Fibroblast of skin of scalp (primary cell): ENCODE data around the gene NKD1.
A peak's percentile ranks its signal among the peaks of the same experiment; 100 is the strongest.

Experiments used
- DNase-seq: peaks from one replicate; pipeline ENCODE4 v3.0.0-alpha.2; 2013

NKD1 gene

GRCh38 chr16:50676684-50677225 lies 128.6 kb downstream of the NKD1 start:
- DNase-seq = no peak

- DNase-seq = no peak
These were observed 129.2 kb downstream of the NKD1 start for GRCh38 chr16:50677351-50677750.

- DNase-seq = no peak
These were observed 130.3 kb downstream of the NKD1 start for GRCh38 chr16:50678531-50678930.

- no peak for DNase-seq
These were observed 131.1 kb downstream of the NKD1 start for GRCh38 chr16:50679266-50679665.

- no peak for DNase-seq
These were observed 131.7 kb downstream of the NKD1 start for GRCh38 chr16:50679676-50680555.

- no peak for DNase-seq
These were observed 132.3 kb downstream of the NKD1 start for GRCh38 chr16:50680556-50680893.

GRCh38 chr16:50681021-50681885 lies 133.1 kb downstream of the NKD1 start, which contains the start of gene SNX20:
SNX20 (minus strand) TSS chr16:50681312; CDS start chr16:50677526, 3,786 bp downstream.
- DNase-seq = no peak

GRCh38 chr16:50683689-50684374 lies 135.6 kb downstream of the NKD1 start:
- no peak for DNase-seq

GRCh38 chr16:50684823-50685461 lies 136.7 kb downstream of the NKD1 start:
- DNase-seq = no peak

GRCh38 chr16:50685462-50686063 lies 137.4 kb downstream of the NKD1 start:
- no peak for DNase-seq

GRCh38 chr16:50688083-50688482 lies 139.9 kb downstream of the NKD1 start:
- peak; percentile 22 for DNase-seq

GRCh38 chr16:50688867-50689266 lies 140.7 kb downstream of the NKD1 start:
- no peak for DNase-seq

GRCh38 chr16:50690177-50690576 lies 142.0 kb downstream of the NKD1 start:
- DNase-seq = no peak

GRCh38 chr16:50692644-50692998 lies 144.4 kb downstream of the NKD1 start:
- DNase-seq = no peak

- no peak for DNase-seq
These were observed 145.0 kb downstream of the NKD1 start, which contains the start of gene NOD2 for GRCh38 chr16:50692999-50693781. NOD2 (plus strand) TSS chr16:50693606; CDS start chr16:50699496, 5,890 bp downstream.

- DNase-seq = no peak
These were observed 146.0 kb downstream of the NKD1 start for GRCh38 chr16:50694206-50694605.

- no peak for DNase-seq
These were observed 147.1 kb downstream of the NKD1 start for GRCh38 chr16:50695017-50696000.

GRCh38 chr16:50696126-50696525 lies 147.9 kb downstream of the NKD1 start:
- no peak for DNase-seq
